SU-DHL-6 (cell line): ENCODE measurements around the gene GJA9.

Experiments
- EZH2phosphoT487 ChIP-seq: fragments of 200-600 bp; sonication (generic), shearing (Covaris generic); conservative IDR thresholded peaks from 2 replicates; pipeline ENCODE4 v1.6.1; 2018; ENCODE audit warnings: mild to moderate bottlenecking, antibody characterized with exemption, low read length, moderate library complexity, mixed read lengths
- TF ChIP-seq, protein P1 (sequence below): fragments of 200-600 bp; sonication (generic); IDR thresholded peaks from one replicate; pipeline ENCODE4 v1.5.1; 2017; ENCODE audit warnings: antibody characterized with exemption, mild to moderate bottlenecking, low read length, moderate library complexity; ENCODE audit not compliant: insufficient read depth, poor library complexity, severe bottlenecking

DNA sequence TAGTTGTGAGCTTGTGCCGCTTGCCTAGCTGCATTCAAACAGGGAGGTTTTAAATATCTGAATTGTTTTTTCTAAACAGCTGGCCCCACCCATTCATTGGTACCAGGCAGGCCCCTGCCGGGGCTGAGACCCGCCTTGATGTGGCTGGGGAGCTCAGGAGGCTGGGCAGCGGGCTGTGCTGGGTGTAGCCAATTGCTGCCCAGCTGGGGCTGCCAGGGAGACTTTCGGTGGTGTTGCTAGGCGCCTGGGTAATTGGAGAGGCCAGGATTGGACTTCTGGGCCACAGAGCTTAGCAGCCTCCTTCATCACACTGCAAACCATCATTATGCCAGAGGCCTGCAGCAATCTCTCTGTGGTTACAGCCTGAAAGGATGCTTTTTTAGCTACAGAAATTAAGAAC is 48.1 kb upstream of the GJA9 start:
- TF ChIP-seq, protein P1, sequence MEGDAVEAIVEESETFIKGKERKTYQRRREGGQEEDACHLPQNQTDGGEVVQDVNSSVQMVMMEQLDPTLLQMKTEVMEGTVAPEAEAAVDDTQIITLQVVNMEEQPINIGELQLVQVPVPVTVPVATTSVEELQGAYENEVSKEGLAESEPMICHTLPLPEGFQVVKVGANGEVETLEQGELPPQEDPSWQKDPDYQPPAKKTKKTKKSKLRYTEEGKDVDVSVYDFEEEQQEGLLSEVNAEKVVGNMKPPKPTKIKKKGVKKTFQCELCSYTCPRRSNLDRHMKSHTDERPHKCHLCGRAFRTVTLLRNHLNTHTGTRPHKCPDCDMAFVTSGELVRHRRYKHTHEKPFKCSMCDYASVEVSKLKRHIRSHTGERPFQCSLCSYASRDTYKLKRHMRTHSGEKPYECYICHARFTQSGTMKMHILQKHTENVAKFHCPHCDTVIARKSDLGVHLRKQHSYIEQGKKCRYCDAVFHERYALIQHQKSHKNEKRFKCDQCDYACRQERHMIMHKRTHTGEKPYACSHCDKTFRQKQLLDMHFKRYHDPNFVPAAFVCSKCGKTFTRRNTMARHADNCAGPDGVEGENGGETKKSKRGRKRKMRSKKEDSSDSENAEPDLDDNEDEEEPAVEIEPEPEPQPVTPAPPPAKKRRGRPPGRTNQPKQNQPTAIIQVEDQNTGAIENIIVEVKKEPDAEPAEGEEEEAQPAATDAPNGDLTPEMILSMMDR = no peak
- TF ChIP-seq EZH2phosphoT487 = no peak
